ENCODE data around the gene ZNF70.

The ZNF70 gene

DNA sequence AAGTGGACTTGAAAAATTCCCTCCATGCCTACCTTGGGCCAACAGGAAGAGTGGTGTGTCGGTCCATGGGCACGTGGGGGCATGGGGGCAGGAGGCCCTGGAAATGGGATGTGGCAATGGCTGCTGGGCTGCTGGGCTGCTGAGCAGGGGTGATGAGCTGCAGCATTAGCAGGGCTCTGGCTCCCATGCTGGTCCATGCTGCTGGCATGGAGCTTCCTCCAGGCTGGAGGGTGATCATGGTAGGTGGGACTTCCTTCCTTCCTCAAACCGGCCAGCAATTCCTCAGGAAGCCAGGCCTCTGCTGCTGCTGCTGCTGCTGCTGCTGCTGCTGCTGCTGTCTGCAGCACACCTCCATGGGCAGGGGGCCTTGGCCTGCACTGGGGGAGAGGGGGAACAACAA lies 55.8 kb downstream of the ZNF70 start:
- no peak for TF ChIP-seq CTCF (IDR thresholded peaks at IDR 0.05; ENCODE audit: insufficient read depth, low read depth, low read length, missing control alignments)
- DNase-seq (ENCODE audit: low read depth), result no peak
- H3K4me3 ChIP-seq (ENCODE audit: low read length), result no peak overlapping the region

- H3K4me3 ChIP-seq (ENCODE audit: low read length), result no peak overlapping the region
- no peak for TF ChIP-seq CTCF (IDR thresholded peaks at IDR 0.05; ENCODE audit: insufficient read depth, low read depth, low read length, missing control alignments)
- no peak for DNase-seq (ENCODE audit: low read depth)
Observed at GRCh38 chr22:23693979-23694680, 56.8 kb downstream of the ZNF70 start.

DNA sequence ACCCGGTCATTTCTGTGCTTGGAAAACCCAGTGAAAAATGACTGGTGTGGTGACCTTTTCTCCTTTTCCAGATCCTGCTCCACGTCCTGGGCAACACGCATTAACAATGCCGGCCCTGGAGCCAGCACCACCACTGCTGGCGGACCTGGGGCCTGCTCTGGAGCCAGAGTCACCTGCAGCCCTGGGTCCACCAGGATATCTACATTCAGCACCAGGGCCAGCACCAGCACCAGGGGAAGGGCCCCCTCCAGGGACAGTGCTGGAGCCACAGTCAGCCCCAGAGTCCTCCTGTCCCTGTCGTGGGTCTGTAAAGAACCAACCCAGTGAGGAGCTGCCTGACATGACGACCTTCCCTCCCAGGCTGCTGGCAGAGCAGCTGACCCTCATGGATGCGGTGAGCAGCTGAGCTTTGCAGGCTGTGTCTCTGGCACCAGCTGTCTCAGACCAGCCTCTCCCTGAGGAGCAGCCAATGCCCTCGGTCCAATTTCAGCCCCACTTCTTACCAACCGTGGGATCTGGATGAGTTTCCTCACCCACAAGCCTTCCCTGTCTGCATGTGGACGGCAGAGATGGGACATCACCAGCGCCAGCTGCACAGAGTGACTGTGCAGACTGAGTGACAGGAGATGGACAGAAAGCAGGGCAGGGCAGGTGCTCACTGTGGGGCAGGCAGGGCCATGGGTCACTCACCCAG lies 58.2 kb downstream of the ZNF70 start:
- H3K4me3 ChIP-seq (ENCODE audit: low read length), result no peak overlapping the region
- no peak for DNase-seq (ENCODE audit: low read depth)
- TF ChIP-seq CTCF (IDR thresholded peaks at IDR 0.05; ENCODE audit: insufficient read depth, low read depth, low read length, missing control alignments), result no peak

- no peak for DNase-seq (ENCODE audit: low read depth)
- no peak for TF ChIP-seq CTCF (IDR thresholded peaks at IDR 0.05; ENCODE audit: insufficient read depth, low read depth, low read length, missing control alignments)
- H3K4me3 ChIP-seq (ENCODE audit: low read length), result no peak overlapping the region
Observed at GRCh38 chr22:23691748-23692423, 59.0 kb downstream of the ZNF70 start.

- no peak for TF ChIP-seq CTCF (IDR thresholded peaks at IDR 0.05; ENCODE audit: insufficient read depth, low read depth, low read length, missing control alignments)
- DNase-seq (ENCODE audit: low read depth), result no peak
- H3K4me3 ChIP-seq (ENCODE audit: low read length), result no peak within 1 kb of the TSS
Observed at GRCh38 chr22:23690713-23691112, 60.2 kb downstream of the ZNF70 start, which contains the start of gene RGL4. Gene RGL4 (plus strand): TSS chr22:23691013. CDS start chr22:23692031, 1,018 bp downstream.

DNA sequence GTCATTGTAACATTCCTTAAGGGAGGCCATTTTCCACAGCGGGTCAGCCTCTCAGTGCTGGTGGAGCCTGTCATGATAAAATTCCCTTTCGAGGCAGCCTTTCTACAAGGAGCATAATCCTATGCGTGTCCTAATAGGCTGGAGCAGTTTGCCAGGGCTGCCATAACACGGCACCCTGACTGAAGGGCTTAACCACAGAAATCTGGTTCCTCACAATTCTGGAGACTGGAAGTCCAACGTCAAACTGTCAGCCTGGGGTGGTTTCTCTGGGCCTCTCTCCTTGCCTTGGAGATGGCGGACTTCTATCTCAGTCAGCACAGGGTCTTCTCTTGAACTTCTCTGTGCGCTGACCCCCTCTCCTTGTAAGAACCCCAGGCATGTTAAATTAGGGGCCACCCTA lies 61.5 kb downstream of the ZNF70 start:
- no peak overlapping the region for H3K4me3 ChIP-seq (ENCODE audit: low read length)

More for the DNA sequence above, 61.5 kb downstream of the ZNF70 start:
- no peak for TF ChIP-seq CTCF (IDR thresholded peaks at IDR 0.05; ENCODE audit: insufficient read depth, low read depth, low read length, missing control alignments)
- no peak for DNase-seq (ENCODE audit: low read depth)

Measured in epithelial cell of esophagus (primary cell).